Left renal cortex interstitium (tissue), 4 donors: ENCODE results near the gene PRAMEF7. TPM values are rescaled to one million over a fixed set of nuclear protein-coding genes. Genes with fewer than 3 reads are reported as not detected.
"Not testable (repeated sequence)": the region's sequence is repeated elsewhere in the genome, so short reads cannot be mapped to it uniquely, and the experiment has no call there.

Experiments used
- DNase-seq, 4 donors: peaks; one replicate each; pipeline ENCODE4 v3.0.0-alpha.2; 2013; ENCODE audit warnings: low read depth in 4 of 4, low spot score in 2 of 4, missing footprints in 1 of 4
- polyA plus RNA-seq, 4 donors: library from polyadenylated mRNA; unstranded; fragments of 120-200 nt; gene quantifications; one replicate each; pipeline ENCODE4 v1.2.1, GENCODE V29; 2013; ENCODE audit not compliant: insufficient read length in 4 of 4

PRAMEF7 gene
- polyA plus RNA-seq: not detected

- DNase-seq: not testable (repeated sequence)
Observed at GRCh38 chr1:12916310-12916709, at the start of gene PRAMEF7. Gene PRAMEF7 (plus strand): TSS chr1:12916610. CDS start chr1:12917693, 1,083 bp downstream.

GRCh38 chr1:12878453-12878852 is 38.0 kb upstream of the PRAMEF7 start:
- not testable (repeated sequence) for DNase-seq

GRCh38 chr1:12886101-12886500 is 30.3 kb upstream of the PRAMEF7 start, which contains the start of gene PRAMEF4:
Gene PRAMEF4 (minus strand): TSS chr1:12886201. CDS start chr1:12883394, 2,807 bp downstream.
- not testable (repeated sequence) for DNase-seq

- DNase-seq: not testable (repeated sequence)
Observed at GRCh38 chr1:12898170-12898569, 18.2 kb upstream of the PRAMEF7 start, which contains the start of gene PRAMEF10. Gene PRAMEF10 (minus strand): TSS chr1:12898270. CDS start chr1:12895847, 2,423 bp downstream.

GRCh38 chr1:12899186-12899585 is 17.2 kb upstream of the PRAMEF7 start:
- DNase-seq: not testable (repeated sequence)

GRCh38 chr1:12903793-12904572 is 12.4 kb upstream of the PRAMEF7 start:
- not testable (repeated sequence) for DNase-seq

- not testable (repeated sequence) for DNase-seq
Observed at GRCh38 chr1:12921749-12922148, 5.3 kb downstream of the PRAMEF7 start.

GRCh38 chr1:12924368-12924767 is 8.0 kb downstream of the PRAMEF7 start:
- DNase-seq: not testable (repeated sequence)

- DNase-seq: not testable (repeated sequence)
Observed at GRCh38 chr1:12947480-12947879, 31.1 kb downstream of the PRAMEF7 start, which contains the start of gene PRAMEF6. Gene PRAMEF6 (minus strand): TSS chr1:12947580. CDS start chr1:12942518, 5,062 bp downstream.

Other genes with a start within 250 kb of the PRAMEF7 start
- not detected for gene AADACL3, start 200.5 kb upstream of the PRAMEF7 start, polyA plus RNA-seq
- 1 to 10 TPM in 1 of 4 donors, under 1 TPM in 3; 0.68 to 1.1 (median 0.79) TPM for gene CFAP107, start 170.4 kb upstream of the PRAMEF7 start, polyA plus RNA-seq
- not detected for gene PRAMEF12, start 142.9 kb upstream of the PRAMEF7 start, polyA plus RNA-seq
- gene PRAMEF1, start 125.2 kb upstream of the PRAMEF7 start, polyA plus RNA-seq: not detected
- not detected for gene PRAMEF11, start 85.2 kb upstream of the PRAMEF7 start, polyA plus RNA-seq
- under 1 TPM in 3 of 4 donors, not detected in 1; 0.25 to 0.82 (median 0.44) TPM for gene HNRNPCL1, start 67.9 kb upstream of the PRAMEF7 start, polyA plus RNA-seq
- gene PRAMEF2, start 59.5 kb upstream of the PRAMEF7 start, polyA plus RNA-seq: not detected
- gene PRAMEF4, start 30.4 kb upstream of the PRAMEF7 start, polyA plus RNA-seq: not detected
- not detected for gene PRAMEF10, start 18.3 kb upstream of the PRAMEF7 start, polyA plus RNA-seq
- not detected for gene PRAMEF6, start 31.0 kb downstream of the PRAMEF7 start, polyA plus RNA-seq
- not detected for gene PRAMEF27, start 140.0 kb downstream of the PRAMEF7 start, polyA plus RNA-seq
- gene HNRNPCL3, start 144.2 kb downstream of the PRAMEF7 start, polyA plus RNA-seq: not detected
- gene PRAMEF25, start 154.2 kb downstream of the PRAMEF7 start, polyA plus RNA-seq: not detected
- gene HNRNPCL2, start 200.2 kb downstream of the PRAMEF7 start, polyA plus RNA-seq: under 1 TPM in 2 of 4 donors, not detected in 2; 0.21 TPM
- gene PRAMEF26, start 239.4 kb downstream of the PRAMEF7 start, polyA plus RNA-seq: not detected
- gene HNRNPCL4, start 249.0 kb downstream of the PRAMEF7 start, polyA plus RNA-seq: under 1 TPM in 3 of 4 donors, not detected in 1; 0.54 to 0.81 (median 0.58) TPM